GM20431 (cell line): ENCODE data around the gene MYBPC3.

Experiments used
- in situ Hi-C: fragments of 300-500 bp; cut with MseI, MboI; formaldehyde crosslinking; loops from one replicate; pipeline ENCODE4 v1.15.0; 2020; ENCODE audit warnings: low sequenced_read_pairs; ENCODE audit not compliant: unreplicated experiment

Gene MYBPC3

DNA sequence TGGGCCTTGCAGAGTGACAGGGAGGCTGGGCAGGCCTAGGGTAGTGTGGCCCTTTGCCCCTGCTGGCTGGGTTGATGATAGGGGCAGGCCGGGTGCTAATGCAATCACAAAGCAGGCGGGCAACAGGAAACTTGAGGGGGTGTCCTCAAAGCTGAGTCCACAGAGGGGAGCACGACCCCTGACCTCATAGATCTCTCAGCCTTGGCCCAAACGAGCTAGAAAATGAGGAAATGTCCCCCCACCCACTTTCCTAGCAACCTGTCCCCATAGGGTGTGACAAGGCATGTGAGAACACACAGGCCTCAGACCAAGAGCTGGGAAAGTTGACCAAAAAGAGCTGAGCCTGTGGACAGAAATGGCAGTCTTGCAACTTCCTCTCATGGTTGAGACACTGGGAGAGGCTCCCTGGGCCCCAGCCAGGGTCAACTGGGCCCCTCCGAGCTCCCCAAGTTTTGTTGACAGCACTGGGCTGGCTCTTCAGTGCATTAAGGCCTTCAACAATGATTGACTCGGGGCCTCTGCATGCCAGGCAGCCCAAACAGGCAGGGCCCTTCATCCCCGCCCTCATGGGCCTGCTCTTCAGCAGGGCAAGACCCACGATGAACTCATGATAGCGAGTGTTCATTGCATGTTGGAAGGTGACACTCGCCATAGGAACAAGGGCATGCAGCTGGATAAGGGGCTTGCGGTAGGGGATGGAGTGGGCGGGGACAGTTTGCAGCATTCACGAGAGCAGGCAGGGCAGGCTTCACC, 35.6 kb upstream of the MYBPC3 start:
- in situ Hi-C loops, result no loop called here

DNA sequence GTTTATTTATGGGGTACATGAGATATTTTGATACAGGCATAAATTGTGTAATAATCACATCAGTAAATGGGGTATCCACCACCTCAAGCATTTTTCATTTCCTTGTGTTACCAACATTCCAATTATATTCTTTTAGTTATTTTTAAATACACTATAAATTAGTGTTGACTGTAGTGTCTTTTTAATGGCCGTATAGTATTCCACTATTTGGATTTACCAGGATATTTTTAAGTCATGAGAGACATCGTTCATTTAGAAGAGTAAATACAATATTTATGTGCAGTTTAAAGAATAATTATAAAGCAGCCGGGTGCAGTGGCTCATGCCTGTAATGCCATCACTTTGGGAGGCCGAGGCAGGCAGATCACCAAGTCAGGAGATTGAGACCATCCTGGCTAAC, 32.0 kb upstream of the MYBPC3 start:
- in situ Hi-C loops, result no loop called here

DNA sequence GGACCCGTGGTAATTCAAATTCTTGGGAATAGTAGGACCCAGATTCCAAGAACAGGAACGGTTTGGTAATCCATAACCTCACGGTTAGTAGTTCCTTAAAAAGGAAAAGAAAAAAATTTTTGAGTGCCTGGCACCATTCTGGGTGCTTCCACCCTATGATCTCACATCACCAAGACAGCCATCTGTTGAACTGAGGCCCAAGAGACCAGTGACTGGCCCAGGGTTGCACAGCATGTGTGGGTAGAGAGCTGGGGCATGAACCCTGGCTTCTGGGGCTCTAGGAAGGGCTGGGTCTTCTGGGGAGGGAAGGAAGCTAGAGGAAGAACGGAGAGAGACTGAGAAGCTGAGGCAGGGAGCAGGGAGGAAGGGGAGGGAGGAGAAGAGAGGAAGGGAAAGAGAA, 30.6 kb upstream of the MYBPC3 start:
- in situ Hi-C loops, result no loop called here

DNA sequence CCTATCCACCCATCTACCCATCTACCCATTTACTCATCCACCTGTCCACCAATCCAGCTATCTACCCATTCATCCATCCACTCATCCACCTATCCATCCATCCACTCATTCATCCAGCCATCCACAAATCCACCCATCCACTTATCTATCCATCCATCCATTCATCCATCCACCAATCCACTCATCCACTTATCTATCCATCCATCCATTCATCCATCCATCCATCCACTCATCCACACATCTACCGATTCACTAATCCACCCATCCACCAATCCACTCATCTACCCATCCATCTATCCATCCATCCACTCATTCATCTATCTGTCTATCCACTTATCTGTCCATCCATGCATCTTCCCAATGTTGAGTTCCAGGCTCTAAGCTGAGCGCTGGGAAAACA, 27.6 kb upstream of the MYBPC3 start:
- in situ Hi-C loops, result no loop called here

DNA sequence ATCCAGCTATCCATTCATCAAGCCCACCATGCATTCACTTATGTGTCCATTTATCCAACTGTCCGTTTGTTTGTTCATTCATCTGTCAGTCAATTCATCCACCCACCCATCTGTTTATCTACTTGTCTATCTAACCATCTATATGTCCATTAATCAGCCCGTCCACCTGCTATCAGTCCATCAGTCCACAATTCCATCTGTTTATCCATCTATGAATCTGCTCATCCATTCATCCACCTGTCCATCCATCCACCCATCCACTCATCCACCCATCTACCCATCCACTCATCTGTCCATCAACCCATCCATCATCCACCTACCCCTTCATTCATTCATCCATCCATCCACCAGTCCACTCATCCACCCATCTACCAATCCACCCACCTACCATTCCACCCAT, 26.8 kb upstream of the MYBPC3 start:
- in situ Hi-C loops, result no loop called here

DNA sequence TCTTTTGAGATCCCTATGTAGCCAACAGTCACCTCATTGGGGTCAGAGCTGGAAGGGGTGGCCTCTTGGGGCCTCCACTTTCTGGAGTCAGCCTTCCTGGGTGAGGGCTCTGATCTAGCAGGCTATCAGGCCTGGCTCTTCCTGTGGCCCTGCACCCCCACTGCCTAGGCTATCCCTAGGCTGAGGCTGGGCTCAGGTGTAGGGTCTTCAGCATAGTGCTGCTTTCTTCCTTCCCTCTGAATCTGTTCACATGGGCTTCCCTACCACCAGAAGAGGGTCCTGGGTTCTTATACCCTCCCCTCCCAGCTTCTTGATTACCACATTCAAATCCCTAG, 26.3 kb upstream of the MYBPC3 start:
- in situ Hi-C loops, result no loop called here

GRCh38 chr11:47378010-47378835, 25.7 kb upstream of the MYBPC3 start, which contains the start of gene SPI1:
Gene SPI1, minus strand, starts transcription at chr11:47378547. Its CDS starts 194 bp downstream, at chr11:47378353.
- in situ Hi-C loops, result no loop called here

- in situ Hi-C loops, result no loop called here
These were observed 25.1 kb upstream of the MYBPC3 start for GRCh38 chr11:47377571-47378009.

DNA sequence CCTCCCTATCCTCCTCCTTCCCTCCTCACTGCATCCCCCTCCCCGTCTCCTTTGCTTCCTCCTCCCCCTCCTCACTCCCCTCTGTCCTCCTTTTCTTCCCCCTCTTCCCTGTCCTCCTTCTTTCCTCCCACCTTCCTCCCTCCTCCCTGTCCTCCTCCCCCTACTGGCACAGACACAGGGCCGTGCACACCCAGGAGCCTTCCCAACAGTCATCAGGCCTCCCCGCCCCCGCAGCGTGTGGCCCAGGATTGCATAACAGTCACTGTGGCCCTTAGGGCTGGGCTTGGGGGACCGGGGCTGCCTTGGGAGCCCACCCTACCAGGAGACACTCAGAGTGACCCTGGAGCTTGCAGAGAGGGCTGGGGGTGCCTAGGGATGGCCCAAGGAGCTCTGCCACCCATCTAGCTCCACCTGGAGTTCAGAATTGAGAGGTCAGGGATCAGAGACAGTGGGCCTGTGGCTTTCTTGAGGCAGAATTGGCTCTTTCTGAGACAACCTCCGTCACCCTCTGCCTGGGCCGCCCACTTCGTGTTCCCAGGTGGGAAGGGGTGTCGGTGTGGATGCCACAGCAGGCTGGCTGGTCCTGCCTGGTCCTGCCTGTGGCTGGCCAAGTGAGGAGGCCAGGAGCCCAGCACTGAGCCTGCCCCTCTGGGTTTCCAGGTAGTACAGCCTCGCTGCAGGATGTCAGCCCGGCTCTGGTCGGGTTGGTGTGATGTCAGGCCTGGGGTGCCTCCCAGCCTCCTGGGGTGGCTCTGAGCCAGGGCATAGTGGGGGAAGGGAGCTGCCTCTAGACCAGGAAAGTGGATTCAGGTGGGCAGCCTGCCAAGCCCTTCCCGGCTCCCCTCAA, 24.2 kb upstream of the MYBPC3 start:
- in situ Hi-C loops, result no loop called here

DNA sequence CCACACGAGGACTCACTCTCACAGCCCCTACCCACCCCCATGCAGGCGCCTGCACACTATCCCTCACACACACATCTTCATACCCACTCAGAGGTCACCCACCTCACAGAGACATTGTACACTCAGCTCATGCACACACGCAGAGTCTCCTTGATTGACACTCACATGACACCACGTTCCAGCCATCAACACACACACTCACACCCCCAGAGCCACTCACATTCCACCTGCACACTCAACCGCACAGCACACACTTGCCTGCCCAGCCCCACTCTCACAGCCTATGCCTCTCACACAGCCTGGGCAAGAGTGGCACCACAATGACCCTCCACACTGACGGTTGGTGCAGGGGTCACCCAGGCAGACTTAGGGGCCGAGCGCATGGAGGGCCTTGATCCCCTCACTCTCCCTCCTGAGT, 23.6 kb upstream of the MYBPC3 start:
- in situ Hi-C loops, result no loop called here

- in situ Hi-C loops, result no loop called here
These were observed 23.1 kb upstream of the MYBPC3 start for GRCh38 chr11:47375546-47376085.

DNA sequence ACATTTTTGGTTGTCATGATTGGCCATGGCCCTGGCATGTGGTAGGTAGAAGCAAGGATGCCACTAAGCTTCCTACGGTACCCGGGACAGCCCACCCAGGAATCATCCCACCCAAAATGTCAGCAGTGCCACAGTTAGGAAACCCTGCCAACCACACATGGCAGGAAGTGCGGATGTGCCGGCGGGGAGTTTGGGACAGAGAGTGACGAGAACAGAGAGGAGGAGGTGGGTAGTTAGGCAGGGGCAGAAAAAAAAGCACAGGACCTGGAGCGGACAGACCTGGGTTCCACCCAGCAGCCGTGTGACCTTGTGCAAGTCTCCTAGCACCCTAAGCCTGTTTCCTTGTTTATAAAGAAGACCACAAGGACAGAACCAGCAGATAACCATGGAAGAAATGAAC, 22.5 kb upstream of the MYBPC3 start:
- in situ Hi-C loops, result no loop called here

- in situ Hi-C loops, result no loop called here
These were observed 22.2 kb upstream of the MYBPC3 start for GRCh38 chr11:47374720-47375019.

DNA sequence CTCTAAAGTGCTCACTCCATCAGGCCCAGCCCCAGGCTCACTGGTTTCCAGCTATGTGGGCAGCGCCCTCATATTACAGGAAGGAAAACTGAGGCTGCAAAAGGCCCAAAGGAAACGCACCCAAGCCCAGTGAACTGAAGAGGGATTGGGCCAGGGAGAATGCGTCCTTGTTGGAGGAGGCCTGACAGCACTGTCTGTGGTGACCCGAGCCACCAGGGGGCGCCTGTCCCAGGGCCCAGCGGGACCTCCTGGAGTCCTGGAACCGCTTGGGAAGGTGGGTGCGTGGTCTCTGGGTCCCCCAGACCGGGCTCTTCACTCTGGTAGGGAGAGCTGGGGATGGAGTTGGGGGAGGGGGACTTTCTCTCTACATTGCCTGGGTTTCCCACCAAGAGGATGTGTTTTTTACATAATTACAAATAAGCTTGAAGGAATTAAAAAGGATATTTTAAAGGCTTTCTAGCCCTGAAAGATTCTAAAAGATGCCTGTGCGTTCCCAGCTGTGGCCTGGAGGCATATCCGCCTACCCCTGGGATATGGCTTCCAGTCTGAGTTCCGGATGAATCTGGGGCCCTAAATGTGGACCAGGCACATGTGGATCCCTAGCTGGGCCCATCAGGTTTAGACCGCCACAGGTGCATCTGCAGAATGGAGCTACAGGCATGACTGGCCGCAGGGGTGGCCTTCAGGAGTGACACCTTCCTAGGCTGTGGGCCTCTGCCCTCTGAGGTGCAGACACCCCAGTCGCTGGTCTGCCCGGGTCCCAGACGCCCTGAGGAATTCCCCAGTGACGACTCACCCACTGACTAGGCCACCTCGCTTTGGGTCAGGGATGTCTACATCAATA, 21.6 kb upstream of the MYBPC3 start:
- in situ Hi-C loops, result no loop called here

GRCh38 chr11:47372422-47372821, 19.9 kb upstream of the MYBPC3 start:
- in situ Hi-C loops, result no loop called here

GRCh38 chr11:47369676-47370075, 17.2 kb upstream of the MYBPC3 start:
- in situ Hi-C loops, result loop anchor here (10.0 kb wide), 1 partner anchor 45 kb away; no protein-coding TSS in a partner anchor

DNA sequence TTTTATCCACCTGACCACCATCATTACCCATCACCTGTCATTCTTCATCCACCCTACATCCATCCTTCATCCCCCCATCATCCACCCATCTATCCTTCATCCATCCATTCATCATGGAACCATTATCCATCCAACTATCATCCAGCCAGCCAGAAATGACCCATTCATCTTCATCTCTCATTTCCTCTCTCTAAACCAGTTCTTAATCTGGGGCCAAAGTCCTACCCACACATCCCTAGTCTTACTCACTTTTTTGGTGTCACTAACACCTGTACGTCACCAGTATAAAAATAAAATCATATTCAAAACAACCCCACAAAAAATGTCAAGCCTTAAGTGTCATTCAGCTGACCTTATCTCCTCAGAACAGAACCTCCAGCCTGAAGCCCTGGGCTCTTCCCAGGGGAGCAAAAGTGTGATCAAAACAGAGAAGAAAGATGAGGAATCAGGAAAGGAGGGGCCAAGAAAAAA, 13.6 kb upstream of the MYBPC3 start:
- in situ Hi-C loops, result loop anchor here (10.0 kb wide), 1 partner anchor 49 kb away; no protein-coding TSS in a partner anchor

DNA sequence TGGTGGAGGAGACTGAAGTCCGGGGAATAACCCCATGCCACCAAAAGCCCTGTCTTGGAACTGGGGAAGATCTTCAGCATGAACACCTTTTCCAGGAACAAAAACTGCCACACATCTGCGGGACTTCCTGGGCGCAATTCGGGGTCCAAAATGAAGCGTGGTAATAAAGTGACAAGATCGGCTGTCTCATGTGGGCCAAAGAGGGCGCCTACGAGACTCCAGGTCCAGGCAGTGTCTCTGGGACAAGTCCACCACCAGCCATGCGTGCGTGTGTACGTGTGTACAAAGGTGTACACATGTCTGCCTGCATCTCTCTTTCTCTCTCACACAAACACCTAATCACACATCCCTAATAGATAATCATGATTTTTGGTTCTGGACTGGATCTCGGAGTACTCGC, 8.9 kb upstream of the MYBPC3 start:
- in situ Hi-C loops, result loop anchor here (10.0 kb wide), 1 partner anchor 53 kb away; no protein-coding TSS in a partner anchor

- in situ Hi-C loops, result loop anchor here (10.0 kb wide), 1 partner anchor 54 kb away; no protein-coding TSS in a partner anchor
These were observed 7.8 kb upstream of the MYBPC3 start for GRCh38 chr11:47360341-47360740.
